H9 (cell line): ENCODE results near the gene IKZF1. TPM values are rescaled to one million over a fixed set of nuclear protein-coding genes. Genes with fewer than 3 reads are reported as not detected.

ENCODE experiments used
- DNase-seq: peaks from one replicate; pipeline ENCODE4 v3.0.0-alpha.2; 2017
- H2AFZ ChIP-seq: one replicate; pipeline ENCODE4 v1.6.1; 2013; ENCODE audit warnings: mild to moderate bottlenecking, low read length, control low read depth, moderate library complexity
- H2AK5ac ChIP-seq: 2 replicates; pipeline ENCODE4 v1.6.1; 2013; ENCODE audit warnings: low read length, control low read depth, mixed read lengths; ENCODE audit not compliant: insufficient read length
- H2BK120ac ChIP-seq: one replicate; pipeline ENCODE4 v1.6.1; 2013; ENCODE audit warnings: low read depth, mild to moderate bottlenecking, low read length, control low read depth, inconsistent platforms; ENCODE audit not compliant: poor library complexity, severe bottlenecking
- H2BK12ac ChIP-seq: 2 replicates; pipeline ENCODE4 v1.6.1; 2013; ENCODE audit warnings: low read length, control low read depth, mixed read lengths, low read depth; ENCODE audit not compliant: insufficient read length
- H2BK15ac ChIP-seq: 2 replicates; pipeline ENCODE4 v1.6.1; 2013; ENCODE audit warnings: low read depth, low read length, control low read depth
- H2BK20ac ChIP-seq: one replicate; pipeline ENCODE4 v1.6.1; 2013; ENCODE audit warnings: low read depth, mild to moderate bottlenecking, low read length, control low read depth, inconsistent platforms; ENCODE audit not compliant: poor library complexity, severe bottlenecking
- H2BK5ac ChIP-seq: 2 replicates; pipeline ENCODE4 v1.6.1; 2013; ENCODE audit warnings: low read length, control low read depth, mixed read lengths; ENCODE audit not compliant: insufficient read length
- H3K14ac ChIP-seq: 2 replicates; pipeline ENCODE4 v1.6.1; 2013; ENCODE audit warnings: low read length, control low read depth; ENCODE audit not compliant: insufficient read depth
- H3K18ac ChIP-seq: 2 replicates; pipeline ENCODE4 v1.6.1; 2013; ENCODE audit warnings: low read depth, mild to moderate bottlenecking, mixed read lengths, low read length, control low read depth; ENCODE audit not compliant: insufficient read length
- H3K23ac ChIP-seq: 2 replicates; pipeline ENCODE4 v1.6.1; 2013; ENCODE audit warnings: low read length, control low read depth, mixed read lengths, low read depth; ENCODE audit not compliant: insufficient read length
- H3K23me2 ChIP-seq: 2 replicates; pipeline ENCODE4 v1.6.1; 2013; ENCODE audit warnings: low read depth, mild to moderate bottlenecking, mixed read lengths, low read length, control low read depth; ENCODE audit not compliant: insufficient read length, poor library complexity, severe bottlenecking
- H3K27ac ChIP-seq: 2 replicates; pipeline ENCODE4 v1.5.1; 2013; ENCODE audit warnings: low read length, control low read depth, mixed read lengths, low read depth; ENCODE audit not compliant: insufficient read length
- H3K27me3 ChIP-seq: 2 replicates; pipeline ENCODE4 v1.6.1; 2013; ENCODE audit warnings: low read length, control low read depth, inconsistent platforms; ENCODE audit not compliant: insufficient read depth
- H3K4ac ChIP-seq: 2 replicates; pipeline ENCODE4 v1.6.1; 2013; ENCODE audit warnings: low read depth, mild to moderate bottlenecking, control low read depth, inconsistent platforms, low read length, moderate library complexity
- H3K4me1 ChIP-seq: 2 replicates; pipeline ENCODE4 v1.6.1; 2013; ENCODE audit warnings: low read length, control low read depth, inconsistent platforms; ENCODE audit not compliant: insufficient read depth
- H3K4me2 ChIP-seq: 2 replicates; pipeline ENCODE4 v1.6.1; 2013; ENCODE audit warnings: low read length, control low read depth, mixed read lengths; ENCODE audit not compliant: insufficient read length, insufficient read depth
- H3K56ac ChIP-seq: 2 replicates; pipeline ENCODE4 v1.6.1; 2013; ENCODE audit warnings: low read depth, mild to moderate bottlenecking, mixed read lengths, low read length, control low read depth; ENCODE audit not compliant: insufficient read length
- H3K79me1 ChIP-seq: 2 replicates; pipeline ENCODE4 v1.6.1; 2013; ENCODE audit warnings: low read depth, mild to moderate bottlenecking, moderate library complexity, low read length, control low read depth, inconsistent platforms; ENCODE audit not compliant: insufficient read depth, poor library complexity, severe bottlenecking
- H3K79me2 ChIP-seq: 2 replicates; pipeline ENCODE4 v1.6.1; 2013; ENCODE audit warnings: low read length, control low read depth, inconsistent platforms; ENCODE audit not compliant: insufficient read depth
- H3K9ac ChIP-seq: 2 replicates; pipeline ENCODE4 v1.6.1; 2013; ENCODE audit warnings: low read length, control low read depth, mixed read lengths; ENCODE audit not compliant: insufficient read length; ENCODE audit errors: extremely low read depth
- H3K9me3 ChIP-seq: one replicate; pipeline ENCODE4 v1.6.1; 2013; ENCODE audit warnings: low read depth, low read length, inconsistent platforms; ENCODE audit not compliant: control insufficient read depth
- H3T11ph ChIP-seq: one replicate; pipeline ENCODE4 v1.6.1; 2013; ENCODE audit warnings: mild to moderate bottlenecking, low read length, control low read depth, inconsistent platforms
- H4K20me1 ChIP-seq: one replicate; pipeline ENCODE4 v1.6.1; 2013; ENCODE audit not compliant: control insufficient read depth, insufficient read length, insufficient read depth
- H4K5ac ChIP-seq: 2 replicates; pipeline ENCODE4 v1.6.1; 2013; ENCODE audit warnings: low read depth, mild to moderate bottlenecking, mixed read lengths, low read length, control low read depth; ENCODE audit not compliant: insufficient read length
- H4K8ac ChIP-seq: replicated peaks from 2 replicates; pipeline ENCODE4 v1.6.1; 2013; ENCODE audit warnings: low read length, control low read depth, mixed read lengths, low read depth; ENCODE audit not compliant: insufficient read length
- H4K91ac ChIP-seq: 2 replicates; pipeline ENCODE4 v1.6.1; 2013; ENCODE audit warnings: low read depth, mild to moderate bottlenecking, moderate library complexity, mixed read lengths, low read length, control low read depth; ENCODE audit not compliant: insufficient read length
- H3K27ac Mint-ChIP-seq, 3 experiments: 2 replicates in 2 of 3; 3 replicates in 1 of 3; pipeline ENCODE4 v1.8.0; 2020 to 2021; ENCODE audit warnings: mixed read lengths in 3 of 3, mild to moderate bottlenecking in 1 of 3, moderate library complexity in 1 of 3
- H3K27me3 Mint-ChIP-seq: 2 replicates; pipeline ENCODE4 v1.8.0; 2021; ENCODE audit warnings: low read depth, mild to moderate bottlenecking, moderate library complexity, mixed read lengths
- H3K36me3 Mint-ChIP-seq, 3 experiments: 2 replicates in 2 of 3; 3 replicates in 1 of 3; pipeline ENCODE4 v1.8.0; 2020 to 2021; ENCODE audit warnings: low read depth in 3 of 3, mixed read lengths in 3 of 3; ENCODE audit not compliant: insufficient read depth in 1 of 3
- H3K4me1 Mint-ChIP-seq, 2 experiments: 2 replicates each; pipeline ENCODE4 v1.8.0; 2020; ENCODE audit warnings: mixed read lengths in 2 of 2
- H3K4me3 Mint-ChIP-seq, 2 experiments: 2 replicates in 1 of 2; 3 replicates in 1 of 2; pipeline ENCODE4 v1.8.0; 2020 to 2021; ENCODE audit warnings: mild to moderate bottlenecking in 2 of 2, mixed read lengths in 2 of 2, moderate library complexity in 1 of 2
- H3K9me3 Mint-ChIP-seq, 2 experiments: 2 replicates in 1 of 2; 3 replicates in 1 of 2; pipeline ENCODE4 v1.8.0; 2020; ENCODE audit warnings: mild to moderate bottlenecking in 2 of 2, mixed read lengths in 2 of 2, moderate library complexity in 1 of 2
- WGBS: extraction: QIAGEN DNeasy Blood & Tissue Kit; methylation state at CpG from one replicate; pipeline ENCODE4 v1.1.7; 2013; ENCODE audit warnings: missing lambda C conversion rate, low lambda C conversion rate, mixed read lengths; ENCODE audit not compliant: insufficient read length; ENCODE audit errors: extremely low coverage; 5-methylcytosine and 5-hydroxymethylcytosine counted together
- total RNA-seq: library from RNA; stranded (reverse); gene quantifications from 2 replicates; pipeline ENCODE4 v1.2.1, GENCODE V29; 2021
- TF ChIP-seq, protein P1 (sequence below): fragments of 200-600 bp; sonication (generic); conservative IDR thresholded peaks from 3 replicates; pipeline ENCODE4 v1.8.0; 2021; ENCODE audit warnings: antibody characterized with exemption, mild to moderate bottlenecking

IKZF1 gene
- total RNA-seq, 1 experiment from 2014 or later: 0.98 TPM

DNA sequence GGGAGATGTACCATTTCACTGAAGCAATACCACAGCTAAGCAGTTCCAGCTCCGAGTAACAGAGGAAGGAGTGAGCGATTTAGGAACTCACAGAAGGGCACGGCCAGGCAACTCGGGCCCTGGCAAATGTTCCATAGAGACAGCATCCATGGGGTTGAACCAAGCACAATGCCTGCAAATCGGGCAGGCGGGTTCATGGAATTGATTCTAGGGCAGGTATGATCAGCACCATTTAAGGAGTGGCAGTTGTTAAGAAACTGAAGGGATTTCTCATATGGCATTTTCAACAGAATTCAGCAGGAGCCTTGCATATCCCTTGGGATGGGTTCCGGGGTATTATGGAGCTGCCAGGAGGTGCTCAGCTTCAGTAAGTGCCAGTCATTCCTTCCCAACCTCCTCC is 66.4 kb downstream of the IKZF1 start:
- Histone ChIP-seq H3K79me1 (no peaks in the 10 kb centered on the region), H4K5ac (no peak overlapping the region), H2AK5ac (no peak overlapping the region), H4K91ac (no peak overlapping the region), H3K9me3 (no peaks in the 10 kb centered on the region), H2BK20ac (no peak overlapping the region), H3K56ac (no peak overlapping the region), H3K4ac (no peak overlapping the region), H3K23ac (no peak overlapping the region), H3T11ph (no peak overlapping the region), H3K79me2 (no peaks in the 10 kb centered on the region), H2BK12ac (no peak overlapping the region), H2BK15ac (no peak overlapping the region), H4K20me1 (no peaks in the 10 kb centered on the region), H3K9ac (no peak overlapping the region), H3K4me1 (no peaks in the 10 kb centered on the region), H2BK5ac (no peak overlapping the region), H2BK120ac (no peak overlapping the region), H3K14ac (no peak overlapping the region), H3K23me2 (no peaks in the 10 kb centered on the region), H3K4me2 (no peak overlapping the region), H4K8ac (no peak overlapping the region), H3K27ac (no peak overlapping the region), H2AFZ (no peak overlapping the region), H3K27me3 (no peaks in the 10 kb centered on the region), H3K18ac (no peak overlapping the region)
- H3K27ac Mint-ChIP-seq: no peak overlapping the region
- H3K27me3 Mint-ChIP-seq: no peaks in the 10 kb centered on the region
- no peak overlapping the region for H3K4me3 Mint-ChIP-seq
- no peaks in the 10 kb centered on the region for H3K9me3 Mint-ChIP-seq
- DNase-seq: no peak
- H3K4me1 Mint-ChIP-seq: no peaks in the 10 kb centered on the region
- no peaks in the 10 kb centered on the region for H3K36me3 Mint-ChIP-seq
- TF ChIP-seq, protein P1, sequence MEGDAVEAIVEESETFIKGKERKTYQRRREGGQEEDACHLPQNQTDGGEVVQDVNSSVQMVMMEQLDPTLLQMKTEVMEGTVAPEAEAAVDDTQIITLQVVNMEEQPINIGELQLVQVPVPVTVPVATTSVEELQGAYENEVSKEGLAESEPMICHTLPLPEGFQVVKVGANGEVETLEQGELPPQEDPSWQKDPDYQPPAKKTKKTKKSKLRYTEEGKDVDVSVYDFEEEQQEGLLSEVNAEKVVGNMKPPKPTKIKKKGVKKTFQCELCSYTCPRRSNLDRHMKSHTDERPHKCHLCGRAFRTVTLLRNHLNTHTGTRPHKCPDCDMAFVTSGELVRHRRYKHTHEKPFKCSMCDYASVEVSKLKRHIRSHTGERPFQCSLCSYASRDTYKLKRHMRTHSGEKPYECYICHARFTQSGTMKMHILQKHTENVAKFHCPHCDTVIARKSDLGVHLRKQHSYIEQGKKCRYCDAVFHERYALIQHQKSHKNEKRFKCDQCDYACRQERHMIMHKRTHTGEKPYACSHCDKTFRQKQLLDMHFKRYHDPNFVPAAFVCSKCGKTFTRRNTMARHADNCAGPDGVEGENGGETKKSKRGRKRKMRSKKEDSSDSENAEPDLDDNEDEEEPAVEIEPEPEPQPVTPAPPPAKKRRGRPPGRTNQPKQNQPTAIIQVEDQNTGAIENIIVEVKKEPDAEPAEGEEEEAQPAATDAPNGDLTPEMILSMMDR: no peak
- WGBS: no CpG with 5 or more reads among the region's 7 CpGs
